Body of pancreas (tissue), 4 donors: ENCODE measurements around the gene COL4A2. TPM values are rescaled to one million over a fixed set of nuclear protein-coding genes. Genes with fewer than 3 reads are reported as not detected.
A peak's percentile ranks its signal among the peaks of the same experiment; 100 is the strongest.

Experiments used
- ATAC-seq: fragments of 150-250 bp; one replicate; pipeline ENCODE4 v1.9.1; 2016
- DNase-seq, 4 donors: peaks; one replicate each; pipeline ENCODE4 v3.0.0-alpha.2; 2019
- H3K27ac ChIP-seq, 4 donors: fragments of 200-600 bp; sonication (generic); 1 replicate in 3 of 4; 2 replicates in 1 of 4; pipeline versions ENCODE4 v1.5.1 to v1.6.1; 2016 to 2019; ENCODE audit warnings: mild to moderate bottlenecking in 1 of 4, mixed read lengths in 1 of 4, moderate library complexity in 1 of 4
- H3K27me3 ChIP-seq, 2 donors: fragments of 200-600 bp; sonication (generic); one replicate each; pipeline ENCODE4 v1.6.0; 2016; ENCODE audit warnings: mild to moderate bottlenecking in 1 of 2
- H3K36me3 ChIP-seq, 2 donors: fragments of 200-600 bp; sonication (generic); replicated peaks in 1 of 2; 2 replicates each; pipeline ENCODE4 v1.5.1; 2016; ENCODE audit warnings: low read depth in 2 of 2; ENCODE audit not compliant: insufficient read depth in 1 of 2
- H3K4me1 ChIP-seq: fragments of 200-600 bp; sonication (generic); one replicate; pipeline ENCODE4 v1.6.0; 2016
- H3K4me3 ChIP-seq, 2 donors: fragments of 200-600 bp; sonication (generic); 1 replicate in 1 of 2; 2 replicates in 1 of 2; pipeline ENCODE4 v1.5.1; 2016 to 2019
- H3K9me3 ChIP-seq, 3 donors: fragments of 200-600 bp; sonication (generic); 1 replicate in 2 of 3; 2 replicates in 1 of 3; pipeline ENCODE4 v1.5.1; 2016
- POLR2A ChIP-seq, 3 donors: fragments of 450-650 bp; IDR thresholded peaks; one replicate each; pipeline ENCODE4 v1.6.1; 2016; ENCODE audit warnings: antibody characterized with exemption in 3 of 3, mild to moderate bottlenecking in 2 of 3
- WGBS, 2 donors: methylation state at CpG; one replicate each; pipeline ENCODE4 v1.1.5; 2017; 5-methylcytosine and 5-hydroxymethylcytosine counted together
- intact Hi-C: fragments of 100-400 bp; cut with DNase I; formaldehyde crosslinking; loops from one replicate; pipeline ENCODE4 v1.15.1; 2023
- microRNA-seq, 2 donors: library from miRNA; unstranded; fragments of <30 nt; microRNA quantifications; one replicate each; pipeline ENCODE4, GENCODE V29; 2016; ENCODE audit warnings: borderline number of aligned reads in 2 of 2, borderline replicate concordance in 2 of 2
- small RNA-seq: library from RNA; depleted of rRNA; stranded (forward); fragments of <200 nt; gene quantifications from one replicate; pipeline ENCODE3, GENCODE V24; 2016
- total RNA-seq, 2 donors: library from RNA; depleted of rRNA; stranded (reverse); fragments of >200 nt; gene quantifications; one replicate each; pipeline ENCODE4 v1.1.0, GENCODE V29; 2016
- TF ChIP-seq, protein P1 (sequence below), 7 experiments: fragments of 450-650 bp in 4 of 7; fragments of 200-600 bp in 3 of 7; sonication (generic) in 3 of 7; IDR thresholded peaks; one replicate each; pipeline ENCODE4 v1.5.1; 2016 to 2019; ENCODE audit warnings: antibody characterized with exemption in 7 of 7

The COL4A2 gene
- total RNA-seq, 2 donors from 2014 or later, result 69.3 to 230 TPM

DNA sequence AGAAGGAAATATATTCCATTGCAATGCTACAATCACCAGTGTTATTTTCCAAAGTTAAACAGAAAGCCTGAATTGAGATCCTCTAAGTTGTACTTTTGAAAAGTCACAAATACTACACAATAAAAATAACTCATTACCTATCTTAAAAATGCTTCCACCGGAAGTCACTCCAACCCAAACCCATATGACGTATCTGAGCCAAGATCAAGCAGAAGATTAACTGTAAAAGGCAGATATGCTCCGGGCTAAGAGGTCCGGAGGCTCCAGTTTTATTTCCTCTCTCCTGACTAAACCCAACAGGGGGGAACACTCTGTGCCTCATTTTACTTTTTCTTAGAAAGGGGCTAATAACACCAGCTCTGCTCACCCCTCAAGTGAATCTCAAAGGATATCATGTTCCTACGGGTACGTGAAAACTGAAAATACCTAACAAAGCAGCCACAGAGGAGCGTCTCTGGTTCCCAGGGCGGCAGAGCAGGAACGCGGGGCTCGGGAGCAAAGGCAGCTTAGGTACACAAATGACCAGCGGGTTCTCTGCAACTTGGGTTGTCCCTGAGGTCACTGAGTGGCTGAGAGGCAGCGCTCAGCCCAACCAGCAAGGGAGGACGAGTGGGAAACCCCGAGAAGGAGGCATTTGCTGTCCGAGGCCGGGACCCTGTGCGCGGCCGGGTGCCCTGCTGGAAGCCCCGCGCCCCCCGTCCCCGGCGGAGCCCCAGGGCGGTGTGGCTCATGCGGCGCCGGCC, 253.7 kb downstream of the COL4A2 start:
- Histone ChIP-seq H3K27ac (peak overlapping the region; percentile 89 to 98 (median 94)), H3K4me1 (peaks cover 73% of the 10 kb centered on the region), H3K9me3 (no peaks in the 10 kb centered on the region), H3K36me3 (no peaks in the 10 kb centered on the region), H3K4me3 (peak overlapping the region; percentile 52 to 80), H3K27me3 (no peaks in the 10 kb centered on the region)
- peak; percentile 69 to 78 (median 76) for DNase-seq
- TF ChIP-seq, protein P1, sequence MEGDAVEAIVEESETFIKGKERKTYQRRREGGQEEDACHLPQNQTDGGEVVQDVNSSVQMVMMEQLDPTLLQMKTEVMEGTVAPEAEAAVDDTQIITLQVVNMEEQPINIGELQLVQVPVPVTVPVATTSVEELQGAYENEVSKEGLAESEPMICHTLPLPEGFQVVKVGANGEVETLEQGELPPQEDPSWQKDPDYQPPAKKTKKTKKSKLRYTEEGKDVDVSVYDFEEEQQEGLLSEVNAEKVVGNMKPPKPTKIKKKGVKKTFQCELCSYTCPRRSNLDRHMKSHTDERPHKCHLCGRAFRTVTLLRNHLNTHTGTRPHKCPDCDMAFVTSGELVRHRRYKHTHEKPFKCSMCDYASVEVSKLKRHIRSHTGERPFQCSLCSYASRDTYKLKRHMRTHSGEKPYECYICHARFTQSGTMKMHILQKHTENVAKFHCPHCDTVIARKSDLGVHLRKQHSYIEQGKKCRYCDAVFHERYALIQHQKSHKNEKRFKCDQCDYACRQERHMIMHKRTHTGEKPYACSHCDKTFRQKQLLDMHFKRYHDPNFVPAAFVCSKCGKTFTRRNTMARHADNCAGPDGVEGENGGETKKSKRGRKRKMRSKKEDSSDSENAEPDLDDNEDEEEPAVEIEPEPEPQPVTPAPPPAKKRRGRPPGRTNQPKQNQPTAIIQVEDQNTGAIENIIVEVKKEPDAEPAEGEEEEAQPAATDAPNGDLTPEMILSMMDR (IDR thresholded peaks at IDR 0.05), result no peak
- TF ChIP-seq POLR2A (IDR thresholded peaks at IDR 0.05), result peak; percentile 68 to 80 (median 78)
- peak; percentile 49 for ATAC-seq
- WGBS, 2 donors, result 0% methylated on average over 13 to 29 of the region's 29 CpGs
- intact Hi-C loops, result no loop called here

DNA sequence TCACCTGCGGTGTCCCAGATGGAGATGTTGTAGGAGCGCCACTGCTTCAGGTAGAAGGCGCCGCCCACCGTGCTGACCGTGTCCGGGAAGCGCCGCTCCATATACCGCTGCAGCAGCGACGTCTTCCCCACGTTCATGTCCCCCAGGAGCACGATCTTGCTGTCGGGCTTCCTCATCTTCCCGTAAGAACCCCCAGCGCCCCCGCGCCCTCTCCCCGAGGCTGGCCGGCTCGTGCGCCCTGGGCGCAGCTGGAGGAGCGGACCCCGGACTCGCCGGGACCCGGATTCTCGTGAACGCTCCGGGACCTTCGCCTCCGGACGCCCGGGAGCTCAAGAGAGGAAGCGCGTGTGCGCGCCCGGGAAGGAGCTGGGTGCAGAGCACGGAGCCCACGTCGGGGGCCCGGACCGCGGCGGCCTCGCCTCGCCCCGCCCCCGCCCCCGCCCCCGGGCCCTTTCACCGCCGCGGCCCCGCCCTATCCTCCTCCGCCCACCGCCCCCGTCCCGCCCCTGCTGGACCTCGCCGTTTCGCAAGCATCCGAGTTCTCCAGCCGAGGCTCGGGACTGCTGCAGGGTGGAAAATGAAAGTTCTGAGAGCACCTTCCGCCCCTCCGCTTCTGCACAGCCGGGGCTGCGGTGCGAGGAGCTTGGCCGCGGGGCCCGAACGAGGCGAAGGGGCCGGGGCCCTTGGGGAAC, 254.4 kb downstream of the COL4A2 start, which contains the start of gene RAB20:
TSS of gene RAB20 (minus strand) at position 379 of the 692 bp plus-strand sequence. CDS start at position 176, 203 bp downstream.
- intact Hi-C loops, result no loop called here
- peaks cover 66% of the 10 kb centered on the region for H3K4me1 ChIP-seq
- ATAC-seq (peak; percentile 70), DNase-seq (peak; percentile 91 to 94 (median 91))
- 0 to 3% methylated on average over 12 to 58 of the region's 79 CpGs for WGBS, 2 donors
- peak; percentile 66 to 92 (median 80) for TF ChIP-seq POLR2A (IDR thresholded peaks at IDR 0.05)
- TF ChIP-seq, protein P1 (IDR thresholded peaks at IDR 0.05), result no peak
- no peaks in the 10 kb centered on the region for H3K36me3 ChIP-seq
- H3K27me3 ChIP-seq, result no peaks in the 10 kb centered on the region
- peak within 1 kb of the TSS; percentile 89 to 98 (median 94) for H3K27ac ChIP-seq
- peak within 1 kb of the TSS; percentile 52 to 80 for H3K4me3 ChIP-seq
- no peaks in the 10 kb centered on the region for H3K9me3 ChIP-seq

DNA sequence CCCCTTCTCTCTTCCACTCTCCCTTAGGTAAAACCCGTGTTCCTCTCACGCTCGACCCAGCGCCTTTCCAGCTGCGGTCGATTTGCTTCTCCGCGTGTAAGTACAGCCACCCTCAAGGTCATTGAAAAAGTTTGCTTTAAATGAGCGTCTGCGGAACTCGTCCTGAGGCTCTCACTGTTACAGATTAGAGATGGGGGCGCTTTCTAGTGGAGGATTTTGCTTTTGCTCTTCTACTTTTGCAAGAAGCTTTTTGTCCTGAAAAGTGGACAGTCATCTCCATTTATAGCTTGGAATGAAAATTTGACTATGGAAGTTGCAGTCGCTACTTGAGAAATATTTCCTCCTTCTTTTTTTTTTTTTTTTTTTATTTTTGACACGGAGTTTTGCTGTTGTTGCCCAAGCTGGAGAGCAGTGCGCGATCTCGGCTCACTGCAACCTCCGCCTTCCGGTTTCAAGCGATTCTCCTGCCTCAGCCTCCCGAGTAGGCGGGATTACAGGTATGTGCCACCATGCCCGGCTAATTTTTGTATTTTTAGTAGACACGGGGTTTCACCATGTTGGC, 255.0 kb downstream of the COL4A2 start:
- ATAC-seq (peak; percentile 6), DNase-seq (no peak)
- Histone ChIP-seq H3K4me3 (peak overlapping the region; percentile 44 to 48), H3K27ac (peak overlapping the region; percentile 89 to 98 (median 94)), H3K27me3 (no peaks in the 10 kb centered on the region), H3K4me1 (peaks cover 60% of the 10 kb centered on the region), H3K9me3 (no peaks in the 10 kb centered on the region), H3K36me3 (no peaks in the 10 kb centered on the region)
- 8 to 12% methylated on average over 24 of the region's 24 CpGs for WGBS, 2 donors
- TF ChIP-seq POLR2A (IDR thresholded peaks at IDR 0.05), result no peak
- TF ChIP-seq, protein P1 (IDR thresholded peaks at IDR 0.05), result no peak
- intact Hi-C loops, result no loop called here

Small RNA genes within 50 kb of the gene (microRNA-seq; reads per million reads assigned to microRNA genes)
- gene MIR8073, result 0 reads per million in 2 donors

Small RNA genes within 50 kb of the gene (small RNA-seq; reads per million reads assigned to genes)
- not detected for gene MIR8073

Other genes with a start within 250 kb of the COL4A2 start
- 100 to 1,000 TPM in 1 of 2 donors, 10 to 100 TPM in 1; 80.4 to 253 TPM for gene COL4A1, start 127 bp upstream of the COL4A2 start, total RNA-seq